RWPE2 (cell line): ENCODE data around the gene HMX2.

Experiments used
- ATAC-seq: fragments of 200-7000 bp; cut with Tn5 transposase; 3 replicates; pipeline ENCODE4 v1.9.1; 2021; ENCODE audit warnings: low read depth
- DNase-seq: peaks from one replicate; pipeline ENCODE4 v3.0.0-alpha.2; 2020; ENCODE audit warnings: low spot score
- H3K27ac ChIP-seq: fragments of 450-650 bp; 2 replicates; pipeline ENCODE4 v1.5.1; 2017; ENCODE audit warnings: mild to moderate bottlenecking; ENCODE audit not compliant: poor library complexity, severe bottlenecking
- H3K27me3 ChIP-seq: fragments of 250-450 bp; sonication (Bioruptor Pico); 2 replicates; pipeline ENCODE4 v1.5.1; 2021; ENCODE audit warnings: mild to moderate bottlenecking, moderate library complexity; ENCODE audit not compliant: insufficient read depth, poor library complexity, severe bottlenecking
- H3K36me3 ChIP-seq: fragments of 250-450 bp; sonication (Bioruptor Pico); 2 replicates; pipeline ENCODE4 v1.5.1; 2020; ENCODE audit warnings: low read depth, mild to moderate bottlenecking, moderate library complexity
- H3K4me1 ChIP-seq: fragments of 250-450 bp; sonication (Bioruptor Pico); 2 replicates; pipeline ENCODE4 v1.5.1; 2021; ENCODE audit warnings: mild to moderate bottlenecking, moderate library complexity; ENCODE audit not compliant: insufficient read depth, poor library complexity, severe bottlenecking
- H3K4me3 ChIP-seq: fragments of 250-450 bp; sonication (Bioruptor Pico); 2 replicates; pipeline ENCODE4 v1.5.1; 2021; ENCODE audit warnings: mild to moderate bottlenecking, moderate library complexity; ENCODE audit not compliant: severe bottlenecking
- H3K9me3 ChIP-seq: fragments of 250-450 bp; sonication (Bioruptor Pico); 2 replicates; pipeline ENCODE4 v1.5.1; 2021; ENCODE audit warnings: mild to moderate bottlenecking, moderate library complexity; ENCODE audit not compliant: severe bottlenecking
- CTCF ChIP-seq: fragments of 450-650 bp; IDR thresholded peaks from one replicate; pipeline ENCODE4 v1.5.1; 2017; ENCODE audit warnings: mild to moderate bottlenecking, moderate library complexity; ENCODE audit not compliant: poor library complexity, severe bottlenecking

Gene HMX2

GRCh38 chr10:123134915-123135414, 13.0 kb upstream of the HMX2 start:
- Histone ChIP-seq H3K27me3 (peaks cover 91% of the 10 kb centered on the region), H3K9me3 (no peaks in the 10 kb centered on the region), H3K4me1 (no peaks in the 10 kb centered on the region), H3K36me3 (no peaks in the 10 kb centered on the region), H3K4me3 (no peak overlapping the region), H3K27ac (no peak overlapping the region)
- no peak for TF ChIP-seq CTCF
- ATAC-seq (no peak), DNase-seq (no peak)

- no peaks in the 10 kb centered on the region for H3K4me1 ChIP-seq
- ATAC-seq (no peak), DNase-seq (no peak)
- peak within 1 kb of the TSS; percentile 27 for H3K4me3 ChIP-seq
- H3K27me3 ChIP-seq: peaks cover 97% of the 10 kb centered on the region
- no peaks in the 10 kb centered on the region for H3K36me3 ChIP-seq
- H3K27ac ChIP-seq: no peak within 1 kb of the TSS
- no peak for TF ChIP-seq CTCF
- no peaks in the 10 kb centered on the region for H3K9me3 ChIP-seq
These were observed 12.4 kb upstream of the HMX2 start, which contains the start of gene HMX3 for GRCh38 chr10:123135415-123136141. HMX3 (plus strand) TSS chr10:123135970; CDS start chr10:123136051, 81 bp downstream.

- no peak for TF ChIP-seq CTCF
- H3K4me1 ChIP-seq: no peaks in the 10 kb centered on the region
- peaks cover 98% of the 10 kb centered on the region for H3K27me3 ChIP-seq
- ATAC-seq: no peak
- H3K4me3 ChIP-seq: peak overlapping the region; percentile 27
- no peaks in the 10 kb centered on the region for H3K36me3 ChIP-seq
- no peak overlapping the region for H3K27ac ChIP-seq
- H3K9me3 ChIP-seq: no peaks in the 10 kb centered on the region
- no peak for DNase-seq
These were observed 11.6 kb upstream of the HMX2 start for GRCh38 chr10:123136221-123136805.

GRCh38 chr10:123136806-123137642, 10.9 kb upstream of the HMX2 start:
- no peaks in the 10 kb centered on the region for H3K36me3 ChIP-seq
- H3K4me1 ChIP-seq: no peaks in the 10 kb centered on the region
- no peak for TF ChIP-seq CTCF
- DNase-seq: no peak
- H3K9me3 ChIP-seq: no peaks in the 10 kb centered on the region
- peak; percentile 49 for ATAC-seq
- peaks cover 98% of the 10 kb centered on the region for H3K27me3 ChIP-seq
- H3K27ac ChIP-seq: no peak overlapping the region
- no peak overlapping the region for H3K4me3 ChIP-seq
